ENCODE data around the gene HYKK.

DNA sequence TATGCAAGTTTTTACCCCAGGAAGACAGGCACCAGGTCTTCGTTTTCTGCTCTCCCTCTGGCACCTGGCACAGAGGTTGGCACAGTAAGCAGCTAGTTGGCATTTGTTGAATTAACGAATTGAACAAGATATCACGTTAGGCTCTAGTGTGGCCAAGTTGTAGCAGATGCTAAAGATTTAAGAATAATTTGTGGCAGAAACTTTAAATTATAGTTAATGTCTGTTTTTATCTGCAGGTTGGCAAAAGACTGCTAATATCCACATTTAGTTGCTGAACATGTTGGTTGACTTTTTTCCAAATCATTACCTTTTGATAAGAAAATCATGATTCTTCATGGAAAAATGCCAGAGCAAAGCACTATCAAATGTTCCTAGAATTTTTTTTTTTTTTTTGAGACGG, 66.0 kb downstream of the HYKK start:
- TF ChIP-seq, protein P1, sequence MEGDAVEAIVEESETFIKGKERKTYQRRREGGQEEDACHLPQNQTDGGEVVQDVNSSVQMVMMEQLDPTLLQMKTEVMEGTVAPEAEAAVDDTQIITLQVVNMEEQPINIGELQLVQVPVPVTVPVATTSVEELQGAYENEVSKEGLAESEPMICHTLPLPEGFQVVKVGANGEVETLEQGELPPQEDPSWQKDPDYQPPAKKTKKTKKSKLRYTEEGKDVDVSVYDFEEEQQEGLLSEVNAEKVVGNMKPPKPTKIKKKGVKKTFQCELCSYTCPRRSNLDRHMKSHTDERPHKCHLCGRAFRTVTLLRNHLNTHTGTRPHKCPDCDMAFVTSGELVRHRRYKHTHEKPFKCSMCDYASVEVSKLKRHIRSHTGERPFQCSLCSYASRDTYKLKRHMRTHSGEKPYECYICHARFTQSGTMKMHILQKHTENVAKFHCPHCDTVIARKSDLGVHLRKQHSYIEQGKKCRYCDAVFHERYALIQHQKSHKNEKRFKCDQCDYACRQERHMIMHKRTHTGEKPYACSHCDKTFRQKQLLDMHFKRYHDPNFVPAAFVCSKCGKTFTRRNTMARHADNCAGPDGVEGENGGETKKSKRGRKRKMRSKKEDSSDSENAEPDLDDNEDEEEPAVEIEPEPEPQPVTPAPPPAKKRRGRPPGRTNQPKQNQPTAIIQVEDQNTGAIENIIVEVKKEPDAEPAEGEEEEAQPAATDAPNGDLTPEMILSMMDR (IDR thresholded peaks at IDR 0.05), result no peak
- TF ChIP-seq POLR2A (IDR thresholded peaks at IDR 0.05), result no peak
